MM.1S (cell line): ENCODE data around the gene VAT1.

Experiments
- EZH2phosphoT487 ChIP-seq: fragments of 300-600 bp; sonication (generic); IDR thresholded peaks from 2 replicates; pipeline ENCODE4 v1.6.1; 2018; ENCODE audit warnings: antibody characterized with exemption, low read length
- TF ChIP-seq, protein P1 (sequence below): fragments of 300-600 bp; sonication (generic); IDR thresholded peaks from 2 replicates; pipeline ENCODE4 v1.5.1; 2016; ENCODE audit warnings: antibody characterized with exemption, low read length, mixed read lengths

DNA sequence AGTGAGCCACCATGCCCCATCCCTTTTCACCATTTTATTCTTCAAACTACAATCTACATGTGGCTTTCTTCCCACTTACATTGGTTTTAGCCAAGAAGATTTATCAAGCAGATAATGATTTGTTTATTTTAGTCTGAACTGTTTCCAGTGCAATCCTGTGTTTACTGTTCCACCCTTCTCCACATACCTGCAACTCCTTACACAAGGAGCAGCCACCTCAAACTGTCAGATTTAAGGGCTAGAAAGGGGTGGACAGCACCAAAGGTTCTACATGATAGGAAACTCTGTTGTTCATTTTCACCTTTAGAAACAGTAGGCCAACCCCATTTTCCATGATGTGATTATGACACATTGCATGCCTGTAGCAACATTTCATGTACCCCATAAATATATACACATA is 39.9 kb downstream of the VAT1 start:
- TF ChIP-seq, protein P1, sequence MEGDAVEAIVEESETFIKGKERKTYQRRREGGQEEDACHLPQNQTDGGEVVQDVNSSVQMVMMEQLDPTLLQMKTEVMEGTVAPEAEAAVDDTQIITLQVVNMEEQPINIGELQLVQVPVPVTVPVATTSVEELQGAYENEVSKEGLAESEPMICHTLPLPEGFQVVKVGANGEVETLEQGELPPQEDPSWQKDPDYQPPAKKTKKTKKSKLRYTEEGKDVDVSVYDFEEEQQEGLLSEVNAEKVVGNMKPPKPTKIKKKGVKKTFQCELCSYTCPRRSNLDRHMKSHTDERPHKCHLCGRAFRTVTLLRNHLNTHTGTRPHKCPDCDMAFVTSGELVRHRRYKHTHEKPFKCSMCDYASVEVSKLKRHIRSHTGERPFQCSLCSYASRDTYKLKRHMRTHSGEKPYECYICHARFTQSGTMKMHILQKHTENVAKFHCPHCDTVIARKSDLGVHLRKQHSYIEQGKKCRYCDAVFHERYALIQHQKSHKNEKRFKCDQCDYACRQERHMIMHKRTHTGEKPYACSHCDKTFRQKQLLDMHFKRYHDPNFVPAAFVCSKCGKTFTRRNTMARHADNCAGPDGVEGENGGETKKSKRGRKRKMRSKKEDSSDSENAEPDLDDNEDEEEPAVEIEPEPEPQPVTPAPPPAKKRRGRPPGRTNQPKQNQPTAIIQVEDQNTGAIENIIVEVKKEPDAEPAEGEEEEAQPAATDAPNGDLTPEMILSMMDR, result no peak
- no peak for TF ChIP-seq EZH2phosphoT487
